HG03095 (cell line): ENCODE results near the gene USP35.

Experiments used
- ATAC-seq: cut with Tn5 transposase; IDR thresholded peaks from one replicate; pipeline ENCODE4 v1.9.1; 2021; ENCODE audit warnings: moderate library complexity; ENCODE audit not compliant: unreplicated experiment

Gene USP35

GRCh38 chr11:78188286-78189173 lies at the start of gene USP35, which contains the start of gene KCTD21:
USP35 (plus strand) TSS chr11:78188919; CDS start chr11:78196246, 7,327 bp downstream.
KCTD21 (minus strand) TSS chr11:78188626; CDS start chr11:78174554, 14,072 bp downstream.
- peak; percentile 96 for ATAC-seq

- peak; percentile 95 for ATAC-seq
Observed at GRCh38 chr11:78139422-78140391, 49.0 kb upstream of the USP35 start, which contains the start of gene ALG8. ALG8 (minus strand) TSS chr11:78139626; CDS start chr11:78139588, 38 bp downstream.

GRCh38 chr11:78140392-78141077 lies 48.2 kb upstream of the USP35 start:
- ATAC-seq, result no peak

- ATAC-seq, result no peak
Observed at GRCh38 chr11:78145511-78146025, 43.2 kb upstream of the USP35 start.

- ATAC-seq, result no peak
Observed at GRCh38 chr11:78147807-78148206, 40.9 kb upstream of the USP35 start.

GRCh38 chr11:78149646-78150045 lies 39.1 kb upstream of the USP35 start:
- no peak for ATAC-seq

GRCh38 chr11:78150346-78150745 lies 38.4 kb upstream of the USP35 start:
- ATAC-seq, result no peak

GRCh38 chr11:78150754-78151153 lies 38.0 kb upstream of the USP35 start:
- ATAC-seq, result no peak

- no peak for ATAC-seq
Observed at GRCh38 chr11:78151804-78152203, 36.9 kb upstream of the USP35 start.

GRCh38 chr11:78156127-78156844 lies 32.4 kb upstream of the USP35 start:
- ATAC-seq, result no peak

- ATAC-seq, result no peak
Observed at GRCh38 chr11:78158987-78159652, 29.6 kb upstream of the USP35 start.

- ATAC-seq, result no peak
Observed at GRCh38 chr11:78160557-78160956, 28.2 kb upstream of the USP35 start.

GRCh38 chr11:78161346-78161745 lies 27.4 kb upstream of the USP35 start:
- ATAC-seq, result no peak

GRCh38 chr11:78161962-78162371 lies 26.8 kb upstream of the USP35 start:
- ATAC-seq, result no peak

GRCh38 chr11:78163828-78164227 lies 24.9 kb upstream of the USP35 start:
- ATAC-seq, result no peak

GRCh38 chr11:78164471-78164870 lies 24.2 kb upstream of the USP35 start:
- no peak for ATAC-seq

- no peak for ATAC-seq
Observed at GRCh38 chr11:78166855-78167469, 21.8 kb upstream of the USP35 start.

GRCh38 chr11:78168539-78169477 lies 19.9 kb upstream of the USP35 start:
- ATAC-seq, result no peak
